Femur (tissue), 1 donor: ENCODE measurements around the gene SRBD1.

ENCODE experiments used
- DNase-seq: peaks from one replicate; pipeline ENCODE4 v3.0.0-alpha.2; 2017

Gene SRBD1

DNA sequence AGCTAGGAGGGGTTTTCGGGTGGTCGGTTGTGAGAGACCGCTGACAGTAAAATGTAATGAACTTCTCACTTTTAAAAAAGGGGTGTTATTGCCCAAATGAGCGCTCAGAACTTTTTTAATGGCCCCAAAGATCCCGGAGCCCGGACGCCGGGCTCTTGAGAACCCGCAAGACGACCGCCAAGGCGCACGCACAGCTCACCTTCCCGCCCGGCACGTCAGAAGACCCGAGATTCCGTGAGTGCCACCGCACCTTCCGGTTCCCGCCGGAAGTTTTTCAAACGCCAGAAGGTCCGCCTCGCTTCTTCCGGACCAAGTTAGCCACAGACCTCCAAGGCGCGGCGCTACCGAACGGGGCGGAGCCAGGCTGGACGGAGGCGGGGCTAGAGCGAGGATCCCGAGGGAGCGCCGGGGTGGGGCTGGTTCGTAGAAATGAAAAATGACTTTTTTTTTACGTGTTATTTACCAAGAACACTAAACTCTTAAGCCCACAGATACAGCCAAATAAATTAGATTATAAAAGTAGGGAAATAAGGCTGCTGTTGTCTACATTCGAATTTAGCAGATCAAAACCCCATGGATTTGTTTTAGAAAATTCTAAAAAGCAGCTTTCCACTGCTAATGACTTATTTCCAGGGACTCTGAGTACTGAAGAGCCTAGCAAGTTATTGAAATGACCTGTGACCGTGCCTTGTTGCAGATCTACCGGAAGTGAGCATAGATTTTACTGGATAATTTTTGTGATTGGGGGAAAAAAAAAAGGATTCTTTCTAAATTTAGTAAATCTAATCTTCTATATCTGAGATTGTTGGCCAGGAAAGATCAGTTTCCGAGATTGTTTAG is at the start of gene SRBD1:
Gene SRBD1 (minus strand): TSS at position 248 of the 840 bp plus-strand sequence. CDS start 5,826 bp downstream, outside the sequence.
- peak; percentile 95 for DNase-seq

GRCh38 chr2:45654250-45654649 is 43.2 kb upstream of the SRBD1 start:
- no peak for DNase-seq

GRCh38 chr2:45653122-45653913 is 42.3 kb upstream of the SRBD1 start:
- no peak for DNase-seq

GRCh38 chr2:45652090-45653031 is 41.3 kb upstream of the SRBD1 start:
- peak; percentile 72 for DNase-seq

DNA sequence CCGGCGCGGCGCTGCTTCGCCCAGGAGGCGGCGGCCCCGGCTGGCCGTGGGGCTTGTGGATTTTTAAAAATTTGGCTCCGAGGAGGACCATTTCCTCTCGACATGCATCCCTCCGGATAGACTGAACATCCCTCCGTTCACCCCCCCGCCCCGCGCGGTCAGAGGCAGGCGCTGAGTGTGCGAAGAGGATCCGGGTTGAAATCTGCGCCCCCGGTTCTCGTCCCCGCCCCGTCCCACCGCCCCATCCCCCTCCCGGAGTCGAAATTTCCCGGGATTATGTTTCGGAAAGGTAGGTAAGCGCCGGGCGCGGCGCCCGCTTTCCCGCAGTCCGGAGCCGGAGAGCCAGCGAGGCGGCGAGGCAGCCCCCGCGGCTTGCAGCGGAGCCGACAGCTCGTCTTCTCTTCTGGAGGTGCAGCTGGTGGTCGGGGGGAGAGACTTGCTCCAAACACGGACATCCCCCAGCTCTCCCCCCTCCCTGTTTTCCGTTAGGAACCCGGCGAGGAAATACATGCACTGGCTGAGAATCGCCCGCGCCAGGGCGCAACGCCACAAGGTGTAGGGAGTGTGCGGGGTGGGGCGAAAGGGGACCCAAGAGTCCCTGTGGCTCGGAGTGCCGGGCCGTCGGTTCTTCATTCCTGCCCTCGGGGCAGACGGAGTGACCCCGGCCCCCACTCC is 40.5 kb upstream of the SRBD1 start, which contains the start of gene PRKCE:
Gene PRKCE (plus strand): TSS at position 261 of the 675 bp plus-strand sequence.
- peak; percentile 83 for DNase-seq

GRCh38 chr2:45650851-45651414 is 39.9 kb upstream of the SRBD1 start:
- DNase-seq: peak; percentile 97

DNA sequence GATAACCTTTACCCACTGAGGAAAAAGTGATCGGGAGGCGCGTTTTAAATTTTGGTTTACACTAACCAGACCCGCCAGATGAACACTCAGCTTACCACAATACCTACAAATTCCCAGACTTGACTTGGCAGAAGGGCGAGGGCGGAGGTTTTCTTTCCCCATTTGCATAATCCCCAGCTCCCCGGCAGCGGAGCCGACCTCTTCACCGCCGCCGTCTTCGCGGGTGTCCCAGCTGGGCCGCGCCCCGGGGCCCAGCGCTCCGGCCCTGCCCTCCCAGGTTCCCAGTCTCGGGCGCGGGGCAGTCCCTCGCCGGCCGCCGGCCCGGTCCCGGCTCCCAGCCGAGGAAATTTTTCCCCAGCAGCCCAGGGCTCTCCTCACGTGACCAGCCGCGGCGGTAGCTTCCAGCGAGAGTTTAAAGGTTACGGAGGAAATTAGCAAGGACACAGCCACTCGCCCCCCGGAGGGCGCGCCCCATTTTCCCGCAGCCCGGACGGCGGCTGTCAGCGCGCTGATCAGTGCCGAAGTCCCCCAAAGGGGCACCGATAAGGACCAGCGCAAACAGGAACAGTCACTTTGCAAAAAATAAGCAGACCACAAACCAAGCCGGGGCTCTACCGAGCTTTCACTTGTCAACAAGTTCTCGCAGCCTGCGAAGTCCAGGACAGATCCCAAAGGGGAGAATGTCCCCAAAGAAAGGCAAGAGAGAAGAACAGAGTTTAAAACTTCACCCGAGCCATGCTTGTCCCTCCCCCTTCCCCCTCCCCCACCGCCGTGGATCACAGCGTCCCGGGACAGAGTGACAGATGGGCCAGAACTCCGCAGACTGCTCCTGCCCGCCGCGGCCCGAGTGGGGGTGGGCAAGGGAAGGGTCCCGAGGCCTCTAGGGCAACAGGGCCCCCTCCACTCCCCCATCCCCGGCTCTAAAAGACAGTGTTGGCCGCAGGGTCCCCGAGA is 39.1 kb upstream of the SRBD1 start:
- DNase-seq: peak; percentile 78

GRCh38 chr2:45649462-45649857 is 38.4 kb upstream of the SRBD1 start:
- DNase-seq: no peak

DNA sequence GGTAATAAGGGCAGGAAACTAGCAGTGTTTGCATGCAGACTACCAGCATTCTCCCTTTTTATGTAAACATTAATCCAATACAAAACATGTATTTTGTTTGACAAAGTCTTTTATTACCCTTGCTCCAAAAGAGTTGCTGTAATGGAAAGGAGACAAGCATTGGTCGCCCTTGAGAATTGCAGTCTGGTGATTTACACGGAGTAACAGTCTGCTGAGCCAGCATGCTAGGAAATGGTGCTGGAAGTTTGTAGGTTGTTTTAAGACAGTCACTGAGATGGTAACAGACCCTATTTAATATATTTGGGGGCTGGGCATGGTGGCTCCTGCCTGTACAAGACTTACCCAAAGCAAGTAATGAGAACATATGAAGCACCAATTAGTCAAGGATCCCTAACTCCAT is 37.6 kb upstream of the SRBD1 start:
- DNase-seq: no peak

DNA sequence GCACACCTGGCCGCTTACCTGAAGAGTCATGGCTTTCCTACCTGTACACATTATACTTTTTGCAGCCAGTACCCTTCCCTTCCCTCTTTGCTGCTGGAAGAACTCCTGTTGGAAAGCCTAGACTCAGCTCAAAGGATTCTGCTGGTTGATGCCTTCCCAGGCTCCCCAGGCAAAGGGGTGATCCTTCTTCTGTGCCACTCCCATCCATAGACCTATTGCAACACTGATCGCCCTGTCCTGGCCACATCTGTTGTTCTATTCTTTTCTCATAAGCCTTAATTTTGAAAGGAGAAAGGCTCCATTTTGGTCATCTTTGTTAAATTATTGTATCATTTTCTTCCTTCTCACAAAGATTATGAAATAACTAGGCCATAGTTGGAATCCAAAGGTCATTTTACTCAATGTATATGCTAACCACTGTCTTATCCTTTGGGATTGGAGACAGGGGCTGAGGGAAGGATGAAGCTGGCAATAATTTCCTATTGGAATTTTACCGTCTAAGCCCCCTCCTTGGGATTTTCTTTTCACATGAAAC is 37.0 kb upstream of the SRBD1 start:
- no peak for DNase-seq

DNA sequence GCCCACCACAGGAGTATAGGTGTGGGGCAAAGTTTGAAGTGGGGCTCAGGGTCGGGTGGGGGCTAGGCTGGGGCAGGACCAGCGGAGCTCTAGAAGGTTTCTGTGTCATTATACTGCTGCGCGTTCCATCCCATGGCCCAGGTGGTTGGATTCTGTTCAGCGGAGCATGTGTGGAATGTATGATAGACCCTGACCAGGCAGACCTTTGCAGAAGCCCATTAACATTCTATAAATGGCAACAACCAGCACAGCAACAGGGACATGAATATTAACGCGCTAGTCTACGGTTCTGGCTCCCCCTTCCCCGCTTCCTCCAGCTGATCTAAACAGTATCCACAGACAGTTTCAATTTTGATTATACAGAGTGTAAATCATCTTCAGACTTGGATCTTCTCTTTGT is 36.3 kb upstream of the SRBD1 start:
- DNase-seq: no peak

GRCh38 chr2:45646289-45646688 is 35.2 kb upstream of the SRBD1 start:
- DNase-seq: no peak

GRCh38 chr2:45643543-45644542 is 32.8 kb upstream of the SRBD1 start:
- peak; percentile 79 for DNase-seq

GRCh38 chr2:45643095-45643494 is 32.0 kb upstream of the SRBD1 start:
- no peak for DNase-seq

DNA sequence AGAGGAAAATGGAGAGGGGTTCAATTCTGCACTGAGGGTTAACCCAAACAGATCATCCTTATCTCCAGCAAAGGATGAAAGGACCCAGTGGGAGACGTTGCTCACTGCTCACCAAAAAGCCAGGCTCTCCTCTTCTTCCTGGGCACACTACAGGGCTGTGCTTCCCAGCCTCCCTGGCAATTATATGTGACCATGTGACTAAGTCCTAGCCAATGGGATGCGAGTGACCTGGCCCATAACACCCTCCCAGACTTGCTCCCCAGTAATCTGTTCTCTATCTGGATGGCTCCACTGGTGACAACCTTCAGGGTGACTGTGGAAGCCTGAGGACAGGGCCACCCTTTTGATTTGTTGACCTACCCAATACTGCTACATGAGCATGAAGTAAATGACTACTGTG is 29.5 kb upstream of the SRBD1 start:
- no peak for DNase-seq

- DNase-seq: no peak
Observed at GRCh38 chr2:45637440-45637839, 26.4 kb upstream of the SRBD1 start.

- no peak for DNase-seq
Observed at GRCh38 chr2:45636008-45636407, 24.9 kb upstream of the SRBD1 start.

- no peak for DNase-seq
Observed at GRCh38 chr2:45634223-45634622, 23.2 kb upstream of the SRBD1 start.

DNA sequence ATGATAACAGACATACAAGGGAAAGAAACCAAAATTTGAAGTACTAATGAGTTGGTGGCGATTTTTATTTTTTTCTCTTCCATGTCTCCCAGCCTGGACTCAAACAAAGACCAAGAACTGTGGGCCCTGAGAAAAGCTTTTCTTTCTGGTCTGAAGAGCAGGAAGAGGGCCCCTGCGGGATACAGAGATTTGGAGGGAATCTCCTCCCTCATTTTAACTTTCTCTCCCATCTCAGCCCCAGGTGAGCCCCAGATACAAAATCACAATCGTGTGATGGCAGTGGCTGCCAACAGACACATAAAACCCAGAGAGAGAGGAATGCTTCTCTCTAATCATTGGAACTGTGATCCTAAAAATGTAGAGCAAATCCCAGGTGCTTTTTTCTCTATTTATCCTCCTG is 20.9 kb upstream of the SRBD1 start:
- no peak for DNase-seq
